Vagina (tissue), 2 donors: Measurements from ENCODE around the gene BAZ1B. TPM values are rescaled to one million over a fixed set of nuclear protein-coding genes. Genes with fewer than 3 reads are reported as not detected.
A peak's percentile ranks its signal among the peaks of the same experiment; 100 is the strongest.

Experiments
- DNase-seq, 2 donors: peaks; one replicate each; pipeline ENCODE4 v3.0.0-alpha.2; 2017; ENCODE audit errors: extremely low spot score in 2 of 2
- H3K27ac ChIP-seq: fragments of 200-600 bp; sonication (generic); one replicate; pipeline ENCODE4 v1.5.1; 2019
- H3K27me3 ChIP-seq: fragments of 200-600 bp; sonication (generic); one replicate; pipeline ENCODE4 v1.5.1; 2019
- H3K36me3 ChIP-seq, 2 donors: fragments of 200-600 bp; sonication (generic); one replicate each; pipeline ENCODE4 v1.5.1; 2017 to 2019
- H3K4me1 ChIP-seq: fragments of 200-600 bp; sonication (generic); one replicate; pipeline ENCODE4 v1.5.1; 2019
- H3K4me3 ChIP-seq, 2 donors: fragments of 200-600 bp; sonication (generic); 1 replicate in 1 of 2; 2 replicates in 1 of 2; pipeline ENCODE4 v1.5.1; 2016 to 2019
- H3K9me3 ChIP-seq: fragments of 200-600 bp; sonication (generic); one replicate; pipeline ENCODE4 v1.5.1; 2019
- POLR2A ChIP-seq, 2 donors: fragments of 450-650 bp; IDR thresholded peaks; one replicate each; pipeline ENCODE4 v1.6.1; 2017; ENCODE audit warnings: antibody characterized with exemption in 2 of 2, mild to moderate bottlenecking in 2 of 2, moderate library complexity in 2 of 2
- POLR2AphosphoS5 ChIP-seq, 2 donors: sonication (generic); formaldehyde crosslinking; IDR thresholded peaks; one replicate each; pipeline ENCODE4 v1.9.0; 2017; ENCODE audit warnings: antibody characterized with exemption in 2 of 2, mild to moderate bottlenecking in 2 of 2, low read depth in 1 of 2; ENCODE audit not compliant: insufficient read depth in 1 of 2
- intact Hi-C: fragments of 100-400 bp; cut with DNase I; formaldehyde crosslinking; loops from one replicate; pipeline ENCODE4 v1.15.1; 2023
- total RNA-seq: library from RNA; depleted of rRNA; stranded (reverse); fragments of >200 nt; gene quantifications from one replicate; pipeline ENCODE4 v1.2.3, GENCODE V29; 2016
- TF ChIP-seq, protein P1 (sequence below), 3 experiments: fragments of 450-650 bp in 2 of 3; fragments of 200-600 bp in 1 of 3; sonication (generic) in 1 of 3; IDR thresholded peaks; one replicate each; pipeline ENCODE4 v1.5.1; 2017 to 2019; ENCODE audit warnings: antibody characterized with exemption in 3 of 3, mild to moderate bottlenecking in 2 of 3, moderate library complexity in 2 of 3

BAZ1B gene, protein sequence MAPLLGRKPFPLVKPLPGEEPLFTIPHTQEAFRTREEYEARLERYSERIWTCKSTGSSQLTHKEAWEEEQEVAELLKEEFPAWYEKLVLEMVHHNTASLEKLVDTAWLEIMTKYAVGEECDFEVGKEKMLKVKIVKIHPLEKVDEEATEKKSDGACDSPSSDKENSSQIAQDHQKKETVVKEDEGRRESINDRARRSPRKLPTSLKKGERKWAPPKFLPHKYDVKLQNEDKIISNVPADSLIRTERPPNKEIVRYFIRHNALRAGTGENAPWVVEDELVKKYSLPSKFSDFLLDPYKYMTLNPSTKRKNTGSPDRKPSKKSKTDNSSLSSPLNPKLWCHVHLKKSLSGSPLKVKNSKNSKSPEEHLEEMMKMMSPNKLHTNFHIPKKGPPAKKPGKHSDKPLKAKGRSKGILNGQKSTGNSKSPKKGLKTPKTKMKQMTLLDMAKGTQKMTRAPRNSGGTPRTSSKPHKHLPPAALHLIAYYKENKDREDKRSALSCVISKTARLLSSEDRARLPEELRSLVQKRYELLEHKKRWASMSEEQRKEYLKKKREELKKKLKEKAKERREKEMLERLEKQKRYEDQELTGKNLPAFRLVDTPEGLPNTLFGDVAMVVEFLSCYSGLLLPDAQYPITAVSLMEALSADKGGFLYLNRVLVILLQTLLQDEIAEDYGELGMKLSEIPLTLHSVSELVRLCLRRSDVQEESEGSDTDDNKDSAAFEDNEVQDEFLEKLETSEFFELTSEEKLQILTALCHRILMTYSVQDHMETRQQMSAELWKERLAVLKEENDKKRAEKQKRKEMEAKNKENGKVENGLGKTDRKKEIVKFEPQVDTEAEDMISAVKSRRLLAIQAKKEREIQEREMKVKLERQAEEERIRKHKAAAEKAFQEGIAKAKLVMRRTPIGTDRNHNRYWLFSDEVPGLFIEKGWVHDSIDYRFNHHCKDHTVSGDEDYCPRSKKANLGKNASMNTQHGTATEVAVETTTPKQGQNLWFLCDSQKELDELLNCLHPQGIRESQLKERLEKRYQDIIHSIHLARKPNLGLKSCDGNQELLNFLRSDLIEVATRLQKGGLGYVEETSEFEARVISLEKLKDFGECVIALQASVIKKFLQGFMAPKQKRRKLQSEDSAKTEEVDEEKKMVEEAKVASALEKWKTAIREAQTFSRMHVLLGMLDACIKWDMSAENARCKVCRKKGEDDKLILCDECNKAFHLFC (N-terminal part only)
- total RNA-seq: 45.4 TPM

DNA sequence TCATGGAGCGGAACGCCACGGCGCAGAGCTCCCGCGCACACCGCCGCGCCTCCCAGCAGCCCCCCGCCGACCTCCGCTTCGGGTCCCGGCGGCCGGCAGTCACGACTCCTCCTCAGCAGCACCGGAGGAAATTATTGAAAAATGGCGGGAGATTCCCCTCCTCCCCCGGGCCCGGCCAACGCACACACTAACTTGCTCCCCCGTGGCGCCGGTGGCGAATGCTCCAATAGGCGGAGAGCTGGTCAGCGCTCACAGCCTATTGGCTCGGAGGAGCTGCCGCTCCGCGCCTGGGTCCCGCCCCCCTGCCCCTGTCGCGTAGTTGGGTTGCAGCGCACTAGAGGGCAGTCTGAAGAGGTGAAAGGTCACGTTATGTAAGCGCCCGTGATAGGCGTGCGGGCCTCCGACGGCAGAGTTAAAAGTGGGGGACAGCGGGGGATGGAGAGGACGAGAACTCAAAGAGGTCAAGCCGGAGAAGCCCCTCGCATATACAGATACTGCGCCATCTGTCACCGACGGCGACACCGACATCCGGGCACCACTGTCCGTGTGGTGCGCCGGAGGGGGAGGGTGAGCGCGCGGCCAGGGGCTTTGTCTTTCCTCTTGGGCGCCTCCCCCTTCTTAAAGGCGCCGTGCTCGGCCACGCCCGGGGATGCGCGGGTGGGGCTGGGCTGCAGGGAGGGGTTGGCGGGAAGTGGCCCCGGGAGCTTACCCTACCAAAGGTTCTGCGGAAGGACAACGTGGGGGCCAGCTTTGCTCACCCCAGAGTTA lies at the start of gene BAZ1B:
Gene BAZ1B (minus strand): TSS at position 189 of the 768 bp plus-strand sequence. CDS start 360 bp downstream, outside the sequence.
- peak in 1 of 2 donors; percentile 44 for TF ChIP-seq POLR2A (IDR thresholded peaks at IDR 0.05)
- TF ChIP-seq, protein P1, sequence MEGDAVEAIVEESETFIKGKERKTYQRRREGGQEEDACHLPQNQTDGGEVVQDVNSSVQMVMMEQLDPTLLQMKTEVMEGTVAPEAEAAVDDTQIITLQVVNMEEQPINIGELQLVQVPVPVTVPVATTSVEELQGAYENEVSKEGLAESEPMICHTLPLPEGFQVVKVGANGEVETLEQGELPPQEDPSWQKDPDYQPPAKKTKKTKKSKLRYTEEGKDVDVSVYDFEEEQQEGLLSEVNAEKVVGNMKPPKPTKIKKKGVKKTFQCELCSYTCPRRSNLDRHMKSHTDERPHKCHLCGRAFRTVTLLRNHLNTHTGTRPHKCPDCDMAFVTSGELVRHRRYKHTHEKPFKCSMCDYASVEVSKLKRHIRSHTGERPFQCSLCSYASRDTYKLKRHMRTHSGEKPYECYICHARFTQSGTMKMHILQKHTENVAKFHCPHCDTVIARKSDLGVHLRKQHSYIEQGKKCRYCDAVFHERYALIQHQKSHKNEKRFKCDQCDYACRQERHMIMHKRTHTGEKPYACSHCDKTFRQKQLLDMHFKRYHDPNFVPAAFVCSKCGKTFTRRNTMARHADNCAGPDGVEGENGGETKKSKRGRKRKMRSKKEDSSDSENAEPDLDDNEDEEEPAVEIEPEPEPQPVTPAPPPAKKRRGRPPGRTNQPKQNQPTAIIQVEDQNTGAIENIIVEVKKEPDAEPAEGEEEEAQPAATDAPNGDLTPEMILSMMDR (IDR thresholded peaks at IDR 0.05): no peak
- peak; percentile 88 to 95 for TF ChIP-seq POLR2AphosphoS5 (IDR thresholded peaks at IDR 0.05; ENCODE audit: insufficient read depth in 1 of 2, low read depth in 1 of 2)
- H3K27ac ChIP-seq: peak within 1 kb of the TSS; percentile 90
- intact Hi-C loops: loop anchor here (5.0 kb wide), 2 partner anchors 35 to 55 kb away; partner anchors contain the start of genes BCL7B and TBL2
- peaks cover 42% of the 10 kb centered on the region for H3K4me1 ChIP-seq
- H3K4me3 ChIP-seq: peak within 1 kb of the TSS; percentile 66 to 75
- DNase-seq: peak; percentile 99
- no peaks in the 10 kb centered on the region for H3K9me3 ChIP-seq
- H3K36me3 ChIP-seq: peaks cover 0 to 1% of the 10 kb centered on the region in 2 donors
- H3K27me3 ChIP-seq: no peaks in the 10 kb centered on the region

- TF ChIP-seq, protein P1 (IDR thresholded peaks at IDR 0.05): no peak
- TF ChIP-seq POLR2A (IDR thresholded peaks at IDR 0.05) (no peak), POLR2AphosphoS5 (IDR thresholded peaks at IDR 0.05; ENCODE audit: insufficient read depth in 1 of 2, low read depth in 1 of 2) (no peak)
- intact Hi-C loops: no loop called here
- Histone ChIP-seq H3K36me3 (peaks cover 4 to 54% of the 10 kb centered on the region in 2 donors), H3K27ac (no peak overlapping the region), H3K27me3 (no peaks in the 10 kb centered on the region), H3K4me1 (peaks cover 5% of the 10 kb centered on the region), H3K9me3 (no peaks in the 10 kb centered on the region), H3K4me3 (no peak overlapping the region)
- no peak for DNase-seq
Measured at GRCh38 chr7:73570977-73571376, 48.9 kb upstream of the BAZ1B start.

DNA sequence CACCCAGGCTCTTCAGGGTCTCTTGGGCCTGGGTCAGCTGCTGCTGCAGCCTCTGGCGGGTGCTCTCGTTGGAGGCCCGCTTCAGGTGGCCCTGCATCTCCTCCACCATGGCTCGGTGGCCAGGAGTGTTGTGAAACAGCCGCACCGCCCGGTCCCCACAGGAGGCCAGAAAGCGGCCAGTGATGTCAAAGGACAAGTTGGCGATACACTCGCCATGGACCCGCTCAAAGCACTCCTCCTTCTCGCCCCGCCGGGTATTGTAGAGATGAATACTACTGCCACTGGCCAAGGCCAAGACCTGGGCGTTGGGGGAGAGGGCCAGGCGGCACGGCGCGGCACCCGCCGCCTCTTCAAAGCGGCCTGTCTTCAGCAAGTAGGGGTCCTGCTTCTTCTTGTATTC lies 48.4 kb upstream of the BAZ1B start:
- Histone ChIP-seq H3K36me3 (peaks cover 4 to 54% of the 10 kb centered on the region in 2 donors), H3K27ac (no peak overlapping the region), H3K4me1 (peaks cover under 1% of the 10 kb centered on the region), H3K4me3 (no peak overlapping the region), H3K9me3 (no peaks in the 10 kb centered on the region), H3K27me3 (no peaks in the 10 kb centered on the region)
- TF ChIP-seq POLR2AphosphoS5 (IDR thresholded peaks at IDR 0.05; ENCODE audit: insufficient read depth in 1 of 2, low read depth in 1 of 2): no peak
- TF ChIP-seq, protein P1 (IDR thresholded peaks at IDR 0.05): no peak
- TF ChIP-seq POLR2A (IDR thresholded peaks at IDR 0.05): no peak
- intact Hi-C loops: no loop called here
- no peak for DNase-seq

GRCh38 chr7:73569042-73569608 lies 47.0 kb upstream of the BAZ1B start:
- intact Hi-C loops: no loop called here
- no peaks in the 10 kb centered on the region for H3K27me3 ChIP-seq
- no peaks in the 10 kb centered on the region for H3K9me3 ChIP-seq
- H3K36me3 ChIP-seq: peaks cover 0 to 45% of the 10 kb centered on the region in 2 donors
- H3K4me1 ChIP-seq: no peaks in the 10 kb centered on the region
- H3K27ac ChIP-seq: no peak overlapping the region
- DNase-seq: no peak
- TF ChIP-seq POLR2AphosphoS5 (IDR thresholded peaks at IDR 0.05; ENCODE audit: insufficient read depth in 1 of 2, low read depth in 1 of 2) (no peak), POLR2A (IDR thresholded peaks at IDR 0.05) (no peak)
- TF ChIP-seq, protein P1 (IDR thresholded peaks at IDR 0.05): no peak
- no peak overlapping the region for H3K4me3 ChIP-seq
